Subcutaneous abdominal adipose tissue (tissue), 5 donors: ENCODE measurements around the gene LILRB1.
A peak's percentile ranks its signal among the peaks of the same experiment; 100 is the strongest.
"Not testable (repeated sequence)": the region's sequence is repeated elsewhere in the genome, so short reads cannot be mapped to it uniquely, and the experiment has no call there.

Source experiments
- H3K27ac ChIP-seq: one replicate; pipeline ENCODE4 v1.7.0; 2013; ENCODE audit warnings: low read depth, mild to moderate bottlenecking, inconsistent platforms, low read length, moderate library complexity
- H3K27me3 ChIP-seq, 5 donors: one replicate each; pipeline ENCODE4 v1.7.0; 2013; ENCODE audit warnings: low read length in 5 of 5, inconsistent platforms in 1 of 5; ENCODE audit not compliant: control insufficient read depth in 5 of 5, insufficient read depth in 4 of 5
- H3K36me3 ChIP-seq, 5 donors: one replicate each; pipeline ENCODE4 v1.7.0; 2013; ENCODE audit warnings: low read length in 5 of 5; ENCODE audit not compliant: control insufficient read depth in 5 of 5, insufficient read depth in 5 of 5
- H3K4me1 ChIP-seq, 5 donors: one replicate each; pipeline ENCODE4 v1.7.0; 2013; ENCODE audit warnings: low read length in 5 of 5, mild to moderate bottlenecking in 3 of 5, moderate library complexity in 1 of 5; ENCODE audit not compliant: control insufficient read depth in 5 of 5, insufficient read depth in 5 of 5
- H3K4me3 ChIP-seq, 5 donors: one replicate each; pipeline ENCODE4 v1.7.0; 2013; ENCODE audit warnings: low read length in 5 of 5, low read depth in 1 of 5
- H3K9ac ChIP-seq, 5 donors: one replicate each; pipeline ENCODE4 v1.7.0; 2013; ENCODE audit warnings: low read length in 5 of 5, mild to moderate bottlenecking in 4 of 5, moderate library complexity in 3 of 5
- H3K9me3 ChIP-seq, 5 donors: one replicate each; pipeline ENCODE4 v1.7.0; 2013; ENCODE audit warnings: low read length in 5 of 5; ENCODE audit not compliant: control insufficient read depth in 5 of 5
- donor health status: healthy.
- donor health status: healthy.
- donor health status: healthy.
- donor health status: healthy.
- donor health status: healthy.

The LILRB1 gene

DNA sequence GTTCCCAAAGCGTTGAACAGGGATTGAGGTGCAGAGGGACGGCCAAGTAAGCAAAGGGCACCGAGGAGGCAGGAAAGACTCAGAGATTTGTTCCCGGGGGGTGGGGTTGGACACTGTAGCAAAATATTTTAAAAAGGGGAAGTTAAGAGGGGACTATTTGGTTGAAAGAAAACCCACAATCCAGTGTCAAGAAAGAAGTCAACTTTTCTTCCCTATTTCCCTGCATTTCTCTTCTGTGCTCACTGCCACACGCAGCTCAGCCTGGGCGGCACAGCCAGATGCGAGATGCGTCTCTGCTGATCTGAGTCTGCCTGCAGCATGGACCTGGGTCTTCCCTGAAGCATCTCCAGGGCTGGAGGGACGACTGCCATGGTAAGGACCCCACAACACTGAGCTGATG lies at the start of gene LILRB1:
Gene LILRB1 (plus strand): TSS at position 223 of the 400 bp plus-strand sequence. CDS start 590 bp downstream, outside the sequence.
- H3K4me3 ChIP-seq: peak within 1 kb of the TSS; percentile 27 to 52 (median 47)
- peaks cover 0 to 16% (median 5%) of the 10 kb centered on the region in 5 donors for H3K27me3 ChIP-seq
- H3K27ac ChIP-seq, H3K9me3 ChIP-seq, H3K36me3 ChIP-seq: not testable (repeated sequence)
- H3K4me1 ChIP-seq: peaks cover 0 to 17% (median 4%) of the 10 kb centered on the region in 5 donors
- peak within 1 kb of the TSS in 1 of 5 donors; percentile 30 for H3K9ac ChIP-seq

DNA sequence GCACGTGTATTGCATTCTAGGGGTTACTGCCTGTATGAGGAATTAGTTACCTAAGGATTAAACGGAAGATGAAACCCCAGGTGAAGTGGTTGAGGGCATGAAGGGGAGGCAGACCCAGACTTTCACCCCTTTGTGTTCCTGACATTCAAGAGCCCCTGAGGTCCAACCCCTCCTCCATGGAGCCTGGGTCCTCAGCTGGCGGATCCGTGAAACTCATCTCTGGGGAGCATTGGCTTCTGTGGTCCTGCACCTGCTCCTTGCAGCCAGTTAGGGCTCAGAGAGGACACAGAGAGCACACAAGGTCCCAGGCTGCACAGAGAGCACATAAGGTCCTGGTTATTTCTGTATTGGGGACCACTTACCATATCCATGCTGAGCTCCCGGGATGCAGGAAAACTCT lies 43.9 kb upstream of the LILRB1 start:
- no peaks in the 10 kb centered on the region for H3K36me3 ChIP-seq
- H3K4me1 ChIP-seq: no peaks in the 10 kb centered on the region
- H3K9me3 ChIP-seq: peaks cover 0 to 11% (median 6%) of the 10 kb centered on the region in 5 donors
- peaks cover 0 to 6% (median 3%) of the 10 kb centered on the region in 5 donors for H3K27me3 ChIP-seq
- no peak overlapping the region for H3K9ac ChIP-seq
- no peak overlapping the region for H3K4me3 ChIP-seq
- no peak overlapping the region for H3K27ac ChIP-seq

DNA sequence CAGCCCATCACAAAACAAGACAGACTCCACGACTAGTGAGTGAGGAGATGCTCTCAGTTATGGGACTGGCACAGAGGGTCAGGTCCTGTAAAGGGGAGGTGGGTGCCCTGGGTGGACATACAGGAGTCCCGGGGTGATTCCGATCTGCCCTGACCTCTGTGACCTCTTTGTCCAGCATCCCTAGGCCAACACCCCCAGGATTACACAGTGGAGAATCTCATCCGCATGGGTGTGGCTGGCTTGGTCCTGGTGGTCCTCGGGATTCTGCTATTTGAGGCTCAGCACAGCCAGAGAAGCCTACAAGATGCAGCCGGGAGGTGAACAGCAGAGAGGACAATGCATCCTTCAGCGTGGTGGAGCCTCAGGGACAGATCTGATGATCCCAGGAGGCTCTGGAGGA lies 43.3 kb upstream of the LILRB1 start:
- Histone ChIP-seq H3K9ac (no peak overlapping the region), H3K4me3 (no peak overlapping the region), H3K27me3 (peaks cover 0 to 6% (median 3%) of the 10 kb centered on the region in 5 donors), H3K27ac (no peak overlapping the region), H3K36me3 (no peaks in the 10 kb centered on the region), H3K4me1 (no peaks in the 10 kb centered on the region), H3K9me3 (peaks cover 0 to 13% (median 6%) of the 10 kb centered on the region in 5 donors)

DNA sequence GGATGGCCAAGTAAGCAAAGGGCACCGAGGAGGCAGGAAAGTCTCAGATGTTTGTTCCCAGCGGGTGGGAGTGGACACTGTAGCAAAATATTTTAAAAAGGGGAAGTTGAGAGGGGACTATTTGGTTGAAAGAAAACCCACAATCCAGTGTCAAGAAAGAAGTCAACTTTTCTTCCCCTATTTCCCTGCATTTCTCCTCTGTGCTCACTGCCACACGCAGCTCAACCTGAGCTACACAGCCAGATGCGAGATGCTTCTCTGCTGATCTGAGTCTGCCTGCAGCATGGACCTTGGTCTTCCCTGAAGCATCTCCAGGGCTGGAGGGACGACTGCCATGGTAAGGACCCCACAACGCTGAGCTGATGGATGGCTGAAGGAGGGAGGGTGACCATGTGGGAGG lies 36.8 kb upstream of the LILRB1 start, which contains the start of gene LILRA1:
Gene LILRA1 (plus strand): TSS at position 188 of the 400 bp plus-strand sequence. CDS start 613 bp downstream, outside the sequence.
- H3K27ac ChIP-seq: not testable (repeated sequence)
- peaks cover 0 to 13% (median 0%) of the 10 kb centered on the region in 5 donors for H3K4me1 ChIP-seq
- H3K4me3 ChIP-seq: peak within 1 kb of the TSS in 3 of 5 donors; percentile 31 to 51 (median 40)

DNA sequence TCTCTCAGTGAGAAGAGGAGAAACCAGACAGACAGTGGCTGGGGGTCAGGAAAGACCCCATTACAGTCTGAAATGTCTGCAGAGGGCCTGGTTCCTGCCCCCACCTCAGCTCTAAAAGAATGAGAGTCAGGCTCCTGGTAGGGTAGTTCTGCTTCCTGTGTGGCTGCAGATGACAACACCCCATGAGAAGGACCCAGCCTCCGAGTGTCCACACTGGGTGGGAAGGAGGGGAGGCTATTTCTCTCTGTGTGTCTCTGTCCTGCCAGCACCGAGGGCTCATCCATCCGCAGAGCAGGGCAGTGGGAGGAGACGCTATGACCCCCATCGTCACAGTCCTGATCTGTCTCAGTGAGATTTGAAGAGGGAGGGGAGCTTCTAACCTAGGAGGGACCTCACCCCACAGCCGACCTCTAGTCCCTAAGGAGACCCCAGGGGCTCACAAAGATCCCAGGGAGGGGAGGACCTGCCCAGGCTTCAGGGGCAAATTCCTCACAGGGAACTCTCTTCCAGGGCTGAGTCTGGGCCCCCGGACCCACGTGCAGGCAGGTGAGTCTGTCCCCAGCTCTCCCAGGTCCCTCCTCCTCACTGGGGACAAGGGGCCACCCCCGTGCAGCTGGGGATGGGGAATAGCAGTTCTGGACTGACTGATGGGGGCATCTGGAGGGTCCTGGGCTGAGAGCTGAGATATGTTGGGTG lies 36.2 kb upstream of the LILRB1 start:
- Histone ChIP-seq H3K9me3 (peaks cover 0 to 11% (median 6%) of the 10 kb centered on the region in 5 donors), H3K4me3 (peak overlapping the region in 3 of 5 donors; percentile 31 to 51 (median 40))
- not testable (repeated sequence) for H3K27ac ChIP-seq

More for the DNA sequence above, 36.8 kb upstream of the LILRB1 start, which contains the start of gene LILRA1:
- not testable (repeated sequence) for H3K36me3 ChIP-seq, H3K27me3 ChIP-seq, H3K9ac ChIP-seq
- H3K9me3 ChIP-seq: peaks cover 0 to 11% (median 6%) of the 10 kb centered on the region in 5 donors

DNA sequence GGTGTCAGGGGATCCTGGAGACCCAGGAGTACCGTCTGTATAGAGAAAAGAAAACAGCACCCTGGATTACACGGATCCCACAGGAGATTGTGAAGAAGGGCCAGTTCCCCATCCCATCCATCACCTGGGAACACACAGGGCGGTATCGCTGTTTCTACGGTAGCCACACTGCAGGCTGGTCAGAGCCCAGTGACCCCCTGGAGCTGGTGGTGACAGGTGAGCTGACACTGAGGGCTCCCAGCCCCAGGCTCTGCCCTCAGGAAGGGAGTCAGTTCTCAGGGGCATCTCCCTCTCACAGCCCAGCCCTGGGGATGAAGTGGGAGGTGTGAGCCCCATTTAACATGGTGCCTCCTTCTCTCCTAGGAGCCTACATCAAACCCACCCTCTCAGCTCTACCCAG lies 35.5 kb upstream of the LILRB1 start:
- Histone ChIP-seq H3K4me3 (no peak overlapping the region), H3K27ac (no peak overlapping the region), H3K9me3 (peaks cover 0 to 11% (median 6%) of the 10 kb centered on the region in 5 donors), H3K27me3 (peaks cover 0 to 10% (median 3%) of the 10 kb centered on the region in 5 donors), H3K4me1 (peaks cover 0 to 13% (median 0%) of the 10 kb centered on the region in 5 donors), H3K36me3 (no peaks in the 10 kb centered on the region), H3K9ac (no peak overlapping the region)

More for the DNA sequence above, 36.2 kb upstream of the LILRB1 start:
- not testable (repeated sequence) for H3K36me3 ChIP-seq, H3K9ac ChIP-seq, H3K27me3 ChIP-seq
- H3K4me1 ChIP-seq: peaks cover 0 to 13% (median 0%) of the 10 kb centered on the region in 5 donors

DNA sequence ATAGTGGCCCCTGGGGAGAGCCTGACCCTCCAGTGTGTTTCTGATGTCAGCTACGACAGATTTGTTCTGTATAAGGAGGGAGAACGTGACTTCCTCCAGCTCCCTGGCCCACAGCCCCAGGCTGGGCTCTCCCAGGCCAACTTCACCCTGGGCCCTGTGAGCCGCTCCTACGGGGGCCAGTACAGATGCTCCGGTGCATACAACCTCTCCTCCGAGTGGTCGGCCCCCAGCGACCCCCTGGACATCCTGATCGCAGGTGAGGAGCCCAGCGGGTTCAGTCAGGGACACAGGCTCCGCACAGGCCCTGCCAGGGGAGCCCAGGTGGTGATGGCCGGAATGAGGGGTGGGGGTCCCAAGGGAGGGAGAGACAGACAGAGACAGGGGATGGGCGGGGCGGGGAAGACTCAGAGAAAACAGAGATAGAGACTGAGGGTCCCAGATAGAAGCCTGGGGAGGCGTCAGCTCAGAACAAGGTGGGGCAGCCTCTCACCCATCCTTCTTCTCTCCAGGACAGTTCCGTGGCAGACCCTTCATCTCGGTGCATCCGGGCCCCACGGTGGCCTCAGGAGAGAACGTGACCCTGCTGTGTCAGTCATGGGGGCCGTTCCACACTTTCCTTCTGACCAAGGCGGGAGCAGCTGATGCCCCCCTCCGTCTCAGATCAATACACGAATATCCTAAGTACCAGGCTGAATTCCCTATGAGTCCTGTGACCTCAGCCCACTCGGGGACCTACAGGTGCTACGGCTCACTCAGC lies 34.4 kb upstream of the LILRB1 start:
- H3K4me3 ChIP-seq, H3K9me3 ChIP-seq: not testable (repeated sequence)

DNA sequence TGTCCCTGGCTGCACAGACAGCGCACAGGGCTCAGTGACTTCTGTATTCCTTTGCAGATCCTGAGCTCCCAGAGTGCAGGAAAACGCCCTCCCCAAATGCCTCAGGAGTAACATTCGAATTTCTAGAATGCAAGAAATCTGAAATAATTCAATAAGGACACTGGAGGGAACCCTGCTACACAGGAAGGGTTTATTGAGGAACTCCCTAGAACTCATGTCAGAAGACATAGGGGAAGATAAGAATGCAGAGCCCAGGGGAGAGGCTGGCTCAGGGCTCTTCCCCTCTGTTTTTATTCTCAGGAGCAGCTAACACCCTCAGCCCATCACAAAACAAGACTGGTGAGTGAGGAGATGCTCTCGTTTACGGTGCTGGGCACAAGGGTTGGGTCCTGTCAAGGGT lies 30.1 kb upstream of the LILRB1 start:
- Histone ChIP-seq H3K27me3 (peaks cover 0 to 13% (median 0%) of the 10 kb centered on the region in 5 donors), H3K9ac (no peak overlapping the region), H3K9me3 (peaks cover 0 to 6% (median 3%) of the 10 kb centered on the region in 5 donors), H3K27ac (no peak overlapping the region), H3K4me3 (no peak overlapping the region), H3K4me1 (no peaks in the 10 kb centered on the region), H3K36me3 (no peaks in the 10 kb centered on the region)

More for the DNA sequence above, 34.4 kb upstream of the LILRB1 start:
- not testable (repeated sequence) for H3K27ac ChIP-seq, H3K36me3 ChIP-seq, H3K9ac ChIP-seq
- Histone ChIP-seq H3K27me3 (peaks cover 0 to 16% (median 3%) of the 10 kb centered on the region in 5 donors), H3K4me1 (peaks cover 0 to 13% (median 0%) of the 10 kb centered on the region in 5 donors)

DNA sequence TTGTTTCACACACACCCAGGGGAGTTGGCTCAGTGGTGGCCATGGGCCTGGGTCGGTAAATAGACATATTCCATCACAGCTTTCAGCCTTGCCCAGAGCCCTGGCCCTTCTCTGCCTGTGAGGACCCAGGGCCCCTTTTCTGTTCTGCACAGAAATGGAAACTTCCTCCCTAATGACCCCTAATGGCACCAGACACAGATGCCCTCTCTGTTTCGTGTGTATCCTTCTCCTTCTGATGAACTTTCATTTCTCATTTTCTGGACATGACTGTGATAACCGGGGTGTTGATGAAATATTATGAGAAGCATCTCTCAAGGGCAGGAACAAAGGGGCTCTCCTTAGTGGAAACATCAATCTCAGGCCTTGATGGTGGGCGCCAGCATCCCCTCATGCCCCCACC lies 24.1 kb upstream of the LILRB1 start:
- Histone ChIP-seq H3K36me3 (no peaks in the 10 kb centered on the region), H3K9ac (no peak overlapping the region), H3K27ac (no peak overlapping the region), H3K9me3 (peaks cover 5 to 15% (median 8%) of the 10 kb centered on the region in 5 donors), H3K4me1 (peaks cover 0 to 23% (median 0%) of the 10 kb centered on the region in 5 donors), H3K27me3 (peaks cover 0 to 8% (median 2%) of the 10 kb centered on the region in 5 donors), H3K4me3 (no peak overlapping the region)
